HUDEP-2 (cell line): ENCODE measurements around the gene LPAR1.

ENCODE experiments used
- DNase-seq, 76 experiments: peaks; one replicate each; lab custom pipeline; 2025; ENCODE audit not compliant: unreplicated experiment in 76 of 76; lab: John Stamatoyannopoulos, UW

The LPAR1 gene

GRCh38 chr9:111003182-111003581, 35.1 kb downstream of the LPAR1 start:
- DNase-seq: no peak

DNA sequence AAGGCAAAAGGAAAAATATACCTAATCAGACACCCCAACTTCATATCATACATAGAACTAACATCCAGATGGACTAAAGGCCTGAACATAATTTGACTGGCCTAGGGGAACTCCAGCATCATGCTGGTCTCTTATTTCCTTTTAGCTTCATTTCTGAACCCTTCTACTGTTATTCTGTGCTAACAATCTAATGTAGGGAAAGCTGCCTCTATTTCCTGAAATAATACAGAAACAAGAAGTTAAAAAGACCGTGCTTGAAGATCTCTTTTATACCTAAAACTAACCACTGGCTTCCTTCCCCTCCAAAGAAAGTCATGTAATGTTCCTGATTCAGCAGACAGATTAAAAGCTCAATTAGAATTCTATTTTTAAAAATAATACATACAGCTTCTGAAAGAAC, 36.7 kb downstream of the LPAR1 start:
- DNase-seq: no peak

GRCh38 chr9:111000202-111000601, 38.1 kb downstream of the LPAR1 start:
- DNase-seq: no peak

DNA sequence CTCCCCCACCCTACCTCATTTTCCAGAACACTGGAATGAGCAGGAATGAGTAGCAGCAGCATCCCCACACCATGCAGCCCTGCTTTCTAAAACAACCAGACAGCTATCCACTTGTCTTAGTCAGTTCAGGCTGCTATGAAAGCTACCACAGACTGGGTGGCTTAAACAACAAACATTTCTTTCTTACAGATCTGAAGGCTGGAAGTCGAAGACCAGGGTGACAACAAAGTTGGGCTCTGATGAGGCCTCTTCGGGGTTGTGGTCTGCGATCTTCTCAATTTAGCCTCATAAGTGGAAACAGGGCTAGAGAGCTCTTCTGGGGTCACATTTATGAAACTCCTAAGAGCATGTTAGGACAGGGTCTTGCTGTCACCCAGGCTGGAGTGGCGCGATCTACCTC, 38.9 kb downstream of the LPAR1 start:
- DNase-seq: no peak

DNA sequence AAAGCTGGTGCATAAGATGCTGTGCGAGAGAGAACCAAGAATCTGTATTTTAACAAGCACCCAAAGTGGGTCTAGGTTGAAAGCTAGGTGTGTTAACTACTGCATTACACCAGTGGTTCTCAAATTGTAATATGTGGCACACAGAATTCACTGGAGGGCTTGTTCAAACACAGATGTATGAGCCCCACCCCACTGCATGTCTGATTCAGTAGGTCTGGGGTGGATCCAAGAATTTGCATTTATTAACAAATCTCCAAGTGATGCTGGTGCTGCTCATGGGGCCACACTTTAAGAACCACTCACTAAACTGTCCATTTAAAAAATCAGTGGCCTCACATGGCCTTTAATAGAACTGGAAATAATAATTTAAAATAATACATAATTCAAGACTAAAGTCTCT, 40.4 kb downstream of the LPAR1 start:
- no peak for DNase-seq

DNA sequence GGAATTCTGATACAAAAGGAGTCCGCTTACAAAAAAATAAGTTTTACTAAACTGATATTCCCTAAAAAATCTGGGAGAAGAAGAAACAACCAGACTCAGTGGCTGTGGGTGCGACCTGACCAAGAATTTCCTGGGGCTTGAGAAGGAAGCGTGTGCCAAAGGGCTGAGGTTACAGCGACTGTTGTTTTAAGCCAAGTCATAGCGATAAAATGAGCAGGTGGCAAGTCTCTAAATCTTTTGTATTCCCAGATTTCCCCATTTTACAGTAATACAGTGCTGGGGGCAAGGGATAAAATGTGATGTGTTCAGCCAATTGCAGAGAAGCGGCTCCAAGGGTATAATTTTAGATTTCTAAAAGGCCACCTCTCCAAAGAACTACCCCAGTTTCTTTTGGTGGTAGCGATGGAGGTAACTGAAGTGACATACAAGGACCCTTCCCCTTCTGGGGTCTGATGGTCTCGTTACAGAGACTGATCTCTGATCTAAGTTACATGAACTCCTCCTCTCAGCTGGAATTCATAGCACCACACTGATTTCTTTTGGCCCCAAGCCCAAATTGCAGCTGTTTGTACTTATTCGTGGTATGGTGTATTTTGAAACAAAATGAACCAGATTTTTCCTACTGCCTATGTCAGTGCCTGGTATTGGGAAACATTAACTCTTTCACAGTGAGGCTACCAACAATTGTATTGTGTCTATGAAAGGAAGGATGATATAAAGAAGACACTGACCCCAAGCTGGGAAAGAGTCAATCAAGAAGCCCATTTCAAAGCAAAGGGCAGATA, 41.6 kb downstream of the LPAR1 start:
- no peak for DNase-seq

DNA sequence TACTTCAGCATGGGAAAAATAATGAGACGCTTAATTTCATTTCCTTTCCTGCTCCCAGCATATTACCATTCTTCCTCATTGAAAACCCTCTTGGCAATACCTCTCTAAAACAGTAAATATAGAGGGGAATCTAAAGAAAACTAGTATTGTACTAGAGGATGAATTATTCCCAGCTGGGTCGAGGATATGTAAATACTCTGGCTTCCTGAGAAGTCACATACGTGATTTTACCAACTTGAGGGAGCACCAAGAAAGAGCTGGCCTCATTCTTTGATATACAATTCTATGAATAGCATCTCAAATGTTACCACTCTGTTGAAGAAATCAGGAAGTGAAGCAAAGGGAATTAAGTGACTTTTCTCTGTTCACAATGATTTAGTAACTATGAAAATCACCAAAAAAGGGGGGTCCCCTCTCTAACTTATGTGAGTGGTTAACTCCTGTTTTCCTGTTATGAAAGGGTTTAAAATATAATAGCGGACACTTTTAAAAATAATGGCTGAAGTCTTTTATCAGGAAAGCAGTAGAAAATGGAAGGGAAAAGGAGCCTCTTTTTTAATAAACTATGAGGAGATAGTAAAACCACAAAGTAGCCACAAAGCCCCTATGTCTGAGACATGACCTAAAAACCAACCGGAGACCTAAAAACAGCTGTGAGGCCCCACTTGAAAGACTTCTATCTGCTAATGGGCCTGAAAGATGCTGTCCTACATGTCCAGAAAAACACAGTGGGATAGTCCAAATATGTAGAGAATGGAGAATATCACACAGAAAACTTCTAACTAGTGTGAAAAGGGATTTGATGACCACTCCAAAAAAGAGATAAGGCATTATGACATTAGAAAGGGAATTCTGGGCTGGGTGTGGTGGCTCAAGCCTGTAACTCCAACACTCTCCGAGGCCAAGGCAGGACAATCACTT, 42.6 kb downstream of the LPAR1 start:
- no peak for DNase-seq

GRCh38 chr9:110994771-110995241, 43.5 kb downstream of the LPAR1 start:
- DNase-seq: no peak

- DNase-seq: no peak
These were observed 47.8 kb downstream of the LPAR1 start for GRCh38 chr9:110990481-110990880.

GRCh38 chr9:110986529-110986928, 51.7 kb downstream of the LPAR1 start:
- DNase-seq: no peak

GRCh38 chr9:110984890-110985437, 53.3 kb downstream of the LPAR1 start:
- DNase-seq: no peak

- no peak for DNase-seq
These were observed 58.0 kb downstream of the LPAR1 start for GRCh38 chr9:110980261-110980660.

GRCh38 chr9:110979636-110980035, 58.6 kb downstream of the LPAR1 start:
- no peak for DNase-seq

DNA sequence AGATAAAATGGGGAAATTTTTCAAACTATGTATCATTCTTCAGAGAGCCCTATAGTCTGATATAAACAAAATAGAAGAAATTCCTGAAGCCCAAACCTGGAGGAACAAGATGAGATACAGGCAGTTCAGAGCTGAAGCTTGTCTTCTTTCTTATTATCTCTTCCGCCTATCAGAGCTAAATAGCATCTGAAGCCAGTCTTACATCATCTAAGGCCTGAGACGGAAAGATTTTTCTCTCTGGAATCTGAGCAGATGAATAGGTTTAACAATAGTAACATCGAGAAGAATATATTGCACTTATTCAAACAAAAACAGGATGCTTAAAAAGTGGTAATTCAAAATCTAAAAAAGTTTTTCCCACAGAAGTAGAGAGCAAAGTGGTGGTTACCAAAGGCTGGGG, 59.8 kb downstream of the LPAR1 start:
- no peak for DNase-seq

GRCh38 chr9:110977259-110977709, 61.0 kb downstream of the LPAR1 start:
- DNase-seq: no peak

GRCh38 chr9:110975969-110976368, 62.3 kb downstream of the LPAR1 start:
- DNase-seq: no peak

DNA sequence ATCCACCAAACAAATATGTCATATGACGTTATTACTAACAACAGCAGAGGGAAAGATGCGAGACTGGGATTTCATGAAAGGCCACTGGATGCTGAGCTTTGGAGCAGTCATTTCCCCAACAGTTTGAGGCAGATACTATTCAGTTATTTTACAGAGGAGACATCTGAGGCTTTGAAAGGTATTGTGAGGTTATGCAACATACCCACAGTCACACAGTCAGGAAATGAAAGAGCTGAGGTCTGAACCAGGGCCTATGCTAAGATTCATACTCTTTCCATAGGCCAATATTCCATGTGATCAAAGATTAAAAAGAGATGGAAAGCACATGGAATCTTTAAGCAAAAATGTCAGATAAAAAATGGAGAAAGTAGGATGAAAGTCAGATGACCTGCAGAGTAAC, 63.0 kb downstream of the LPAR1 start:
- no peak for DNase-seq

DNA sequence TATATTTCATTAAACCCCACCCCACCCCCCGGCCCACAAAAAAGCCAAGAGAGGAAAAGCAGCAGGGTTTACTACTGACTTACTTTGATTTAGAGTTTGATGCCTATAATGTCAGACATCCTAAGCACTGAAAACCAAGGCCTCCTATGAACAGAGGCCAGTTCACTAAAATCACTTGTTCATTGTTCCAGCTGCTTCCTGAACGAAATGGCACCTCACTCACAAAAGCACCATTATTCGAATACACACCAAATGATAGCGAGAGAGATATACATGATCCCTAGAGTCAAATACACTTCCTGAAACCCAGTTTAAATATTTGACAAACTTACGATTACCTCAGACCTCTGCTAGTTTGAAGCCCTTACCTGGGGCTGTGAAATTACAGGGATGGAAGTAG, 66.6 kb downstream of the LPAR1 start:
- DNase-seq: no peak

GRCh38 chr9:110971234-110971633, 67.0 kb downstream of the LPAR1 start:
- DNase-seq: no peak

GRCh38 chr9:110969971-110970386, 68.3 kb downstream of the LPAR1 start:
- no peak for DNase-seq

DNA sequence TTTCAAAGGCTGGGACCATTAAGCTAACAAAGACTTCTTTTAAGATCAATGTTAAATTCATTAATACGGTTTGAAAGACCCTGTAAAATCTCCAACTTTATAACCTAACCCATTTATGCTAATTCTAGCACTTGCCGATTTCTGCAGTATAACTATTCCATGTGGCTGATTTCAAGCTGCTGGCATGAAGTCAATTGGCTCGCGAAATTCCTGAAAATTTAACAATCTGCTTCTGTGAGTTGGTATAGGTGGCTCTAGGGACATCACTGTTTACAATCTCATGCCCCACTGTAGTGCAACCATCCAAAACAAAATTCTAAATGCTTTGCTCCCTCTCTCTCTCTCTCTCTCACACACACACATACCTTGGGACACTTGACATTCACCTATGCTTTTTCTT, 70.2 kb downstream of the LPAR1 start:
- no peak for DNase-seq
